GM10248 (cell line): ENCODE data around the gene TEX2.

Source experiments
- CTCF ChIA-PET: fragments of 300-600 bp; sonication (Branson Sonifier 250); formaldehyde crosslinking; extraction: SDS; loops from one replicate; lab custom pipeline; 2021; ENCODE audit warnings: antibody characterized with exemption; lab: Yijun Ruan, JAX
- POLR2A ChIA-PET: fragments of 350-650 bp; sonication (Branson Sonifier 250); formaldehyde crosslinking; extraction: SDS; loops from one replicate; lab custom pipeline; 2020; ENCODE audit warnings: antibody characterized with exemption; lab: Yijun Ruan, JAX
- DNase-seq: peaks from one replicate; pipeline ENCODE4 v3.0.0; 2012; ENCODE audit errors: extremely low spot score
- TF ChIP-seq, protein P1 (sequence below): IDR thresholded peaks from 2 replicates; pipeline ENCODE4 v1.5.1; 2012; ENCODE audit warnings: mild to moderate bottlenecking, low read depth; ENCODE audit errors: extremely low read depth, missing control alignments, control extremely low read depth

Gene TEX2

DNA sequence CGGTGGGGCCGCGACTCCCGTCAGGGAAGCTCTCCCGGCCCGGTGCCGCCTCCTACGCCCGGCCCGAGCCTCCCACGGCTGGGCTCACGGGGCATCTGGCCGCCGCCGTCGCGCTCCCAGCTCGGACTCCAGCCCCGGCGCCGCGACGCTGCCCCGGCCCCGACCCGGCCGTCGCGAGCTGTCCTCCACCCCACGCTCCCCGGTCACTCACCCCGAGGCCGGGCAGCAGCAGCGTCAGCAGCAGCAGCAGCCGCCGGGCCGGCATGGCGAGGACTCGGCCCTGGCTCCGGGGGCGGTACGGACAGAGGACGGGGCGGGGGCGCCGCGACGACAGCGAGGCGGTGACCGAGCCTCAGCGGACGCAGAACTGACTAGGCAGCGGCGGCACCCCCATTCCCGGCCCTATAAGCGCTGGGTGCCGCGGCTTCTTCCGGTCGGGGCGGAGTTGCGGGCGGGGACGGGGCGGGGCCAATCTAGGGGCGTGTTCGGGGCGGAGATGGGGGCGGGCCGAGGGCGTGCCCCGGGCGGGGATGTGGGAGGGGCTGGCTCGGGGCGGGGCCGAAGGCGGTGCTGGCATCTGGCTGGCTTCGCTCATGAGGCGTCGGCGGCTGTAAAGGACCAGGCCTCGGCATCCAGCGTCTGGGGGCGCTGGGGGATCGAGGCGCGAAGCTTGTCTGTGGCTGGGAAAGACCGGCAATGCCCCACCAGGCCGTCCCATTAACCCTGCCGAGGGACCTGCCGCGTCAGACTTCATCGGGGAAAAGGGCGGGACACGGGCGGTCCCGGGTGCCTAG is 133.1 kb downstream of the TEX2 start, which contains the start of gene ERN1:
ERN1 (minus strand) TSS at position 380 of the 794 bp plus-strand sequence; CDS start at position 265, 115 bp downstream.
- peak; percentile 94 for DNase-seq
- CTCF ChIA-PET, result interaction anchor here (0.8 to 19.4 kb wide), 17 partner anchors 9 to 281 kb away, joined by 3 to 515 read pairs (median 4); partner anchors contain the start of genes GH1 and ICAM2
- POLR2A ChIA-PET, result interaction anchor here (0.7 to 3.7 kb wide), 13 partner anchors 9 to 202 kb away, joined by 3 to 45 read pairs (median 4); partner anchors contain the start of gene ICAM2
- TF ChIP-seq, protein P1, sequence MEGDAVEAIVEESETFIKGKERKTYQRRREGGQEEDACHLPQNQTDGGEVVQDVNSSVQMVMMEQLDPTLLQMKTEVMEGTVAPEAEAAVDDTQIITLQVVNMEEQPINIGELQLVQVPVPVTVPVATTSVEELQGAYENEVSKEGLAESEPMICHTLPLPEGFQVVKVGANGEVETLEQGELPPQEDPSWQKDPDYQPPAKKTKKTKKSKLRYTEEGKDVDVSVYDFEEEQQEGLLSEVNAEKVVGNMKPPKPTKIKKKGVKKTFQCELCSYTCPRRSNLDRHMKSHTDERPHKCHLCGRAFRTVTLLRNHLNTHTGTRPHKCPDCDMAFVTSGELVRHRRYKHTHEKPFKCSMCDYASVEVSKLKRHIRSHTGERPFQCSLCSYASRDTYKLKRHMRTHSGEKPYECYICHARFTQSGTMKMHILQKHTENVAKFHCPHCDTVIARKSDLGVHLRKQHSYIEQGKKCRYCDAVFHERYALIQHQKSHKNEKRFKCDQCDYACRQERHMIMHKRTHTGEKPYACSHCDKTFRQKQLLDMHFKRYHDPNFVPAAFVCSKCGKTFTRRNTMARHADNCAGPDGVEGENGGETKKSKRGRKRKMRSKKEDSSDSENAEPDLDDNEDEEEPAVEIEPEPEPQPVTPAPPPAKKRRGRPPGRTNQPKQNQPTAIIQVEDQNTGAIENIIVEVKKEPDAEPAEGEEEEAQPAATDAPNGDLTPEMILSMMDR, result no peak

DNA sequence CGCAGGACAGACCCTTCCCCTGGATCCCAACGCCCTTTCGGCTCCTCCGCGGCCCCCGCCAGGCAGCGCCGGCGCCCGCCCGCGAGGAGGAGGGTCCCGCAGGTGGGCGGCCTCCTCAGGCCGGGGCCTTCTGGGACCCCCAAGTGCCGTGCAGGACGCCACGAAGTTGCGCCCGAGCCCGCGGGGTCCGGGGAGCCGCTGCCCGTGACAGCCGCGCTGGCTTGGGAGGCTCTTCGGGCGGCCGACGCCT is 133.6 kb downstream of the TEX2 start:
- TF ChIP-seq, protein P1, result no peak
- POLR2A ChIA-PET, result interaction anchor here (0.8 to 3.7 kb wide), 10 partner anchors 8 to 112 kb away, joined by 3 to 45 read pairs (median 4); no protein-coding TSS in a partner anchor
- DNase-seq, result no peak
- CTCF ChIA-PET, result interaction anchor here (0.8 to 19.4 kb wide), 7 partner anchors 8 to 100 kb away, joined by 3 to 515 read pairs (median 5); no protein-coding TSS in a partner anchor

DNA sequence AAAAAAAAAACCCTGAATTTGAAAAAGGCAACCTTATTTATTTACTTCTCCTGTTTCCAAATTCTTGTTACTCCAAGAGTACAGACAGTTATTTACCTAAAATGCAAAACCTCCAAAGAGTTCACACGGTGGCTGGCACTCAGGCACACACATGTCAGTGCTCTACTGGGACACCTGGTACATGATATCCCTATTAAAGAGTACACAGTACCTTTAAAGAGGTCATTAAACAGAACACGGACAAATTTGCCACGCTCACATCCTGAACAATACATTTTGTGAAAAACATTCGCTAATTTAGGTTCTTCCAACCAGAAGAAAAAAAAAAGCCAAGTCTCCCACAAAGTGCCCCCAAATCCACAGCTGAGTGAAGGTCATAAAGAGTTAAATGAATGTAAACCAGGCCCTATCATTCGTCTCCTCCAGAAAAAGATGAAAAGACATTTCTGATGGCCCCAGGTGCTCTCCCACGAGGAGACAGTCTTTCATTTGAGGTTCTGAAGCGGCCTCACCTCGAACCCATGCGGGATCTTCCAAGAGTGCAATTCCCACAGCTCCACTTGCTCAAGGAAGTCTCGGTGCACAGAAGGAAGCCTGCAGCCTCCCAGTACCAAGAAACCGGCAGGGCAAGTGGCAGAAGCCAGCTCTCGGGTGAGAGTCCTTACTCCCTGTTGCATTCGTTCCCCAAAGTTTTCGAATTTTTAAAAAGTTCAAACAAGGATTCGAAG is 134.1 kb downstream of the TEX2 start:
- POLR2A ChIA-PET, result interaction anchor here (0.6 to 3.7 kb wide), 10 partner anchors 8 to 100 kb away, joined by 3 to 45 read pairs (median 4); no protein-coding TSS in a partner anchor
- TF ChIP-seq, protein P1, result no peak
- CTCF ChIA-PET, result interaction anchor here (1.0 to 19.4 kb wide), 6 partner anchors 17 to 100 kb away, joined by 3 to 515 read pairs (median 18); no protein-coding TSS in a partner anchor
- DNase-seq, result no peak

DNA sequence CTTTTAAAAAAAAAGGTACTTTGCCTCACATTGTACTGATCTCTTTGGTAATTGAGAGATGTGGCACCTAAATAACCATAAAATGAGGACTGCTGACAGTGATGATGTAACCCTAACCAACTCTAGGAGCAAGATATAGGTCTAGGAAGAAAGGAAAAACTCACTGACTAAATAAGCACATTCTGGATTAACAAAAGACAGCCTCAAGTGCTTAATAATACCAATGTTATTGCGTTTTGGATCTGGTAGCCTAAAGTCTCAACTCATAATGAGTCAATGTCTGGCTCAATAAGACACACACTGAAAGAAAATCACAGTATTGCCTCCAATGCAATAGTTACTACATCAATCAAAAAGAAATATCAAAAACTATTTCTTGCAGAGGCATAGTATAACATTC is 136.1 kb downstream of the TEX2 start:
- CTCF ChIA-PET, result interaction anchor here (19.4 kb wide), 1 partner anchor 98 kb away, joined by 515 read pairs; no protein-coding TSS in a partner anchor
- TF ChIP-seq, protein P1, result no peak
- POLR2A ChIA-PET, result interaction anchor here (0.7 to 2.9 kb wide), 2 partner anchors 13 to 19 kb away, joined by 11 to 12 read pairs; no protein-coding TSS in a partner anchor
- no peak for DNase-seq

DNA sequence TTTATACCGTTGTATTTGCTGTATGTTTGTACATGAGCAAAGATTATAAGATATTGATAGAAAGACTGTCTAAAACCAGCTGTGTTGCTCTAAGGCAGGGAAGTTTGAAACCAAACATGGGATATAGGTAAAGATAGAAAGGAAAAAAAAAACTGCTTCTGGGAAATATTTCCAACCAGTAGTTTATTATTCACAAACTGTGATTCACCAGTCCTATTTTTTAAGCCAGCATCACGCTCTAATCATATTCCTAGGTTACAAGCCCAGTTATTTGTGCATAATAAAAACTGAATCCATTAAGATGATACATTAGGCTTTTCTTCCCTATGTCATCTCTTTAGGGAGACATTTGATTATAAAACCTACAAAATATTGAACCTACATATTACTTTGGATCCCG is 137.1 kb downstream of the TEX2 start:
- DNase-seq, result no peak
- ChIA-PET POLR2A (interaction anchor here (2.9 kb wide), 1 partner anchor 20 kb away, joined by 12 read pairs; no protein-coding TSS in a partner anchor), CTCF (interaction anchor here (2.6 to 19.4 kb wide), 2 partner anchors 8 to 97 kb away, joined by 16 to 515 read pairs; no protein-coding TSS in a partner anchor)
- TF ChIP-seq, protein P1, result no peak

DNA sequence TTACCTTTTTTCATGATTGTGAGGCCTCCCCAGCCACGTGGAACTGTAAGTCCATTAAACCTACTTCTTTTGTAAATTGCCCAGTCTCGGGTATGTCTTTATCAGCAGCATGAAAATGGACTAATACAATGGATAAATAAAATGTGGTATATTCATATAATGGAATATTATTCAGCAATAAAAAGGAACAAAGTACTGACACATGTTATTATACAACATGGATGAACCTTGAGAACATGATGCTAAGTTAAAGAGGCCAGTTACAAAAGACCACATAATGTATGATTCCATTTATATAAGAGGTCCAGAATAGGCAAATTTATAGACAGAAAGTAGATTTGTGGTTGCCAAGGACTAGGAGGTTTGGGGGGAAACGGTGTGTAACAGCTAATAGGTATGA is 138.5 kb downstream of the TEX2 start:
- TF ChIP-seq, protein P1, result no peak
- ChIA-PET POLR2A (interaction anchor here (2.9 kb wide), 1 partner anchor 21 kb away, joined by 12 read pairs; no protein-coding TSS in a partner anchor), CTCF (interaction anchor here (1.0 to 19.4 kb wide), 5 partner anchors 9 to 96 kb away, joined by 3 to 515 read pairs (median 8); no protein-coding TSS in a partner anchor)
- no peak for DNase-seq
